CD14-positive monocyte (primary cell): ENCODE measurements around the gene TMA7. TPM values are rescaled to one million over a fixed set of nuclear protein-coding genes. Genes with fewer than 3 reads are reported as not detected.

ENCODE experiments used
- DNase-seq, 3 donors: peaks; one replicate each; pipeline ENCODE4 v3.0.0-alpha.2; 2011 to 2022
- H2AFZ ChIP-seq: 2 replicates; pipeline ENCODE4 v1.6.0; 2012; ENCODE audit warnings: mild to moderate bottlenecking, low read depth, low read length, inconsistent platforms; ENCODE audit not compliant: insufficient read depth, poor library complexity, severe bottlenecking
- H3K27ac ChIP-seq, 2 donors: 1 replicate in 1 of 2; 2 replicates in 1 of 2; pipeline ENCODE4 v1.5.1; 2012 to 2013; ENCODE audit warnings: low read length in 2 of 2, control low read depth in 1 of 2, inconsistent platforms in 1 of 2, low read depth in 1 of 2, mild to moderate bottlenecking in 1 of 2
- H3K27me3 ChIP-seq, 2 donors: one replicate each; pipeline versions ENCODE4 v1.6.0 to v1.6.1; 2011 to 2013; ENCODE audit warnings: low read length in 2 of 2; ENCODE audit not compliant: control insufficient read depth in 2 of 2, insufficient read depth in 2 of 2
- H3K36me3 ChIP-seq, 2 donors: replicated peaks in 1 of 2; 1 replicate in 1 of 2; 2 replicates in 1 of 2; pipeline versions ENCODE4 v1.5.1 to v1.6.1; 2012 to 2013; ENCODE audit warnings: low read length in 2 of 2, control low read depth in 1 of 2, inconsistent platforms in 1 of 2, mild to moderate bottlenecking in 1 of 2; ENCODE audit not compliant: insufficient read depth in 2 of 2, control insufficient read depth in 1 of 2
- H3K4me1 ChIP-seq, 2 donors: 1 replicate in 1 of 2; 2 replicates in 1 of 2; pipeline versions ENCODE4 v1.5.1 to v1.6.1; 2012 to 2013; ENCODE audit warnings: low read length in 2 of 2, control low read depth in 1 of 2, inconsistent platforms in 1 of 2, mild to moderate bottlenecking in 1 of 2, moderate library complexity in 1 of 2; ENCODE audit not compliant: insufficient read depth in 2 of 2, control insufficient read depth in 1 of 2
- H3K4me2 ChIP-seq: replicated peaks from 2 replicates; pipeline ENCODE3; 2012; ENCODE audit warnings: low read length, moderate library complexity, mild to moderate bottlenecking; ENCODE audit not compliant: poor library complexity, severe bottlenecking; ENCODE audit errors: extremely low read depth
- H3K4me3 ChIP-seq, 3 experiments: fragments of 200-600 bp in 1 of 3; sonication (generic) in 1 of 3; replicated peaks in 1 of 3; 1 replicate in 2 of 3; 2 replicates in 1 of 3; pipeline ENCODE4 v1.5.1; 2011 to 2013; ENCODE audit warnings: low read length in 3 of 3, mild to moderate bottlenecking in 3 of 3, control low read depth in 2 of 3, low read depth in 2 of 3, inconsistent platforms in 1 of 3, moderate library complexity in 1 of 3
- H3K79me2 ChIP-seq: 2 replicates; pipeline ENCODE4 v1.6.0; 2012; ENCODE audit warnings: mild to moderate bottlenecking, control low read depth, inconsistent platforms, low read length, moderate library complexity; ENCODE audit not compliant: insufficient read depth
- H3K9ac ChIP-seq: 2 replicates; pipeline ENCODE4 v1.6.0; 2017; ENCODE audit warnings: low read length, mild to moderate bottlenecking; ENCODE audit not compliant: insufficient read depth, poor library complexity, severe bottlenecking
- H3K9me3 ChIP-seq, 2 donors: replicated peaks in 1 of 2; 1 replicate in 1 of 2; 2 replicates in 1 of 2; pipeline versions ENCODE4 v1.5.1 to v1.6.1; 2012 to 2013; ENCODE audit warnings: low read length in 2 of 2, control low read depth in 1 of 2; ENCODE audit not compliant: control insufficient read depth in 1 of 2, insufficient read depth in 1 of 2
- H4K20me1 ChIP-seq: 2 replicates; pipeline ENCODE4 v1.6.0; 2012; ENCODE audit warnings: mild to moderate bottlenecking, low read length, control low read depth, moderate library complexity; ENCODE audit not compliant: insufficient read depth
- H3K27ac Mint-ChIP-seq, 7 donors: one replicate each; pipeline ENCODE4 v1.8.0; 2020; ENCODE audit warnings: mild to moderate bottlenecking in 7 of 7, mixed read lengths in 7 of 7, moderate library complexity in 6 of 7, inconsistent platforms in 2 of 7
- H3K27me3 Mint-ChIP-seq, 3 donors: one replicate each; pipeline ENCODE4 v1.8.0; 2021 to 2022; ENCODE audit warnings: low read depth in 3 of 3, mild to moderate bottlenecking in 3 of 3, mixed read lengths in 3 of 3, moderate library complexity in 3 of 3, inconsistent platforms in 1 of 3
- H3K36me3 Mint-ChIP-seq, 2 donors: one replicate each; pipeline ENCODE4 v1.8.0; 2020; ENCODE audit warnings: mixed read lengths in 2 of 2, inconsistent platforms in 1 of 2, mild to moderate bottlenecking in 1 of 2
- H3K4me1 Mint-ChIP-seq: one replicate; pipeline ENCODE4 v1.8.0; 2020; ENCODE audit warnings: mild to moderate bottlenecking, mixed read lengths
- H3K4me3 Mint-ChIP-seq, 2 donors: one replicate each; pipeline ENCODE4 v1.8.0; 2020; ENCODE audit warnings: mild to moderate bottlenecking in 2 of 2, mixed read lengths in 2 of 2, moderate library complexity in 1 of 2
- H3K9me3 Mint-ChIP-seq, 7 donors: one replicate each; pipeline ENCODE4 v1.8.0; 2020 to 2022; ENCODE audit warnings: mixed read lengths in 7 of 7, mild to moderate bottlenecking in 6 of 7, moderate library complexity in 6 of 7, inconsistent platforms in 2 of 7
- CTCF ChIP-seq: fragments of 200-600 bp; IDR thresholded peaks from one replicate; pipeline ENCODE4 v1.8.0; 2022; ENCODE audit warnings: antibody characterized with exemption, mild to moderate bottlenecking
- WGBS: methylation state at CpG from one replicate; pipeline ENCODE4 v1.1.5; 2013; ENCODE audit warnings: missing lambda C conversion rate; ENCODE audit not compliant: insufficient coverage; 5-methylcytosine and 5-hydroxymethylcytosine counted together
- intact Hi-C, 2 donors: fragments of 100-400 bp; cut with micrococcal nuclease; formaldehyde crosslinking; loops; one replicate each; pipeline versions ENCODE4 v1.15.0 to v1.15.1; 2023
- polyA plus RNA-seq, 3 donors: library from polyadenylated mRNA; depleted of rRNA in 1 of 3; unstranded in 2 of 3; stranded (reverse) in 1 of 3; fragments of 300-500 nt in 2 of 3; fragments of >200 nt in 1 of 3; fragmentation: Illumina TruSeq in 2 of 3; gene quantifications; 1 replicate in 2 of 3; 2 replicates in 1 of 3; pipeline ENCODE4 v1.2.3, GENCODE V29; 2012 to 2021

The TMA7 gene
- polyA plus RNA-seq, 3 donors: 301 to 559 (median 478) TPM

GRCh38 chr3:48419597-48419996 is 20.5 kb upstream of the TMA7 start:
- 98% methylated on average over 14 of the region's 17 CpGs for WGBS
- H3K4me1 ChIP-seq: no peaks in the 10 kb centered on the region
- no peak overlapping the region for H2AFZ ChIP-seq
- H3K36me3 Mint-ChIP-seq: no peaks in the 10 kb centered on the region
- H3K36me3 ChIP-seq: no peaks in the 10 kb centered on the region
- no peaks in the 10 kb centered on the region for H3K4me1 Mint-ChIP-seq
- intact Hi-C loops: no loop called here
- H3K27ac Mint-ChIP-seq: no peak overlapping the region
- H3K79me2 ChIP-seq: no peaks in the 10 kb centered on the region
- H3K9me3 Mint-ChIP-seq: peaks cover 0 to 2% (median 0%) of the 10 kb centered on the region in 7 donors
- no peak for DNase-seq
- H4K20me1 ChIP-seq: no peaks in the 10 kb centered on the region
- no peak overlapping the region for H3K9ac ChIP-seq
- H3K4me3 Mint-ChIP-seq: no peak overlapping the region
- H3K4me2 ChIP-seq: no peak overlapping the region
- no peaks in the 10 kb centered on the region for H3K27me3 ChIP-seq
- peaks cover 0 to 5% (median 0%) of the 10 kb centered on the region in 3 donors for H3K27me3 Mint-ChIP-seq
- H3K9me3 ChIP-seq: no peaks in the 10 kb centered on the region
- no peak overlapping the region for H3K27ac ChIP-seq
- no peak overlapping the region for H3K4me3 ChIP-seq
- TF ChIP-seq CTCF: no peak

DNA sequence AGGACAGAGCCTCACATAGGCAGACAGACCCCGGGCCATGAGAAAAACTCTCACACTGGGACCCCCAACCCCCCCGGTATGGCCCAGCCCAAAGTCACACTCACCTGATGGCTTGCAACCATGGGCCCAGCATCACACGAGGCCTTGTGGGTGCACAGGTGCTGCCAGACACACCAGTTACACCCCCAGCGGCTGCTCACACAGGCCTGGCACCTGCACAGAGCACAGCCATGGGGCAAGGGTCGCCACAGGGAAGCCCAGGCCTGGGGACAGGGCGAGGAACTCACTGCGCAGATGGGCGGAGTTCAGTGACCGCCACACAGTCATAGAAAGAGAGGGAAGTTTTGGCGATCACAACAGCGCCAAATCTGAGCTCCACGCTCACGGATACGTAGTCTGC is 19.5 kb upstream of the TMA7 start:
- H3K36me3 ChIP-seq: no peaks in the 10 kb centered on the region
- Mint-ChIP-seq H3K36me3 (no peaks in the 10 kb centered on the region), H3K9me3 (peaks cover 0 to 2% (median 0%) of the 10 kb centered on the region in 7 donors), H3K27ac (peak overlapping the region in 2 of 7 donors; percentile 58 to 70), H3K27me3 (peaks cover 0 to 4% (median 1%) of the 10 kb centered on the region in 3 donors), H3K4me1 (no peaks in the 10 kb centered on the region), H3K4me3 (no peak overlapping the region)
- intact Hi-C loops: no loop called here
- no peaks in the 10 kb centered on the region for H3K9me3 ChIP-seq
- no peak overlapping the region for H3K27ac ChIP-seq
- WGBS: 91% methylated on average over 14 of the region's 14 CpGs
- no peak for TF ChIP-seq CTCF
- H3K4me1 ChIP-seq: no peaks in the 10 kb centered on the region
- H3K79me2 ChIP-seq: no peaks in the 10 kb centered on the region
- no peak overlapping the region for H2AFZ ChIP-seq
- H3K4me3 ChIP-seq: no peak overlapping the region
- no peak overlapping the region for H3K9ac ChIP-seq
- no peaks in the 10 kb centered on the region for H3K27me3 ChIP-seq
- no peak overlapping the region for H3K4me2 ChIP-seq
- no peak for DNase-seq
- H4K20me1 ChIP-seq: no peaks in the 10 kb centered on the region
